ENCODE data around the gene CCDC59. TPM values are rescaled to one million over a fixed set of nuclear protein-coding genes. Genes with fewer than 3 reads are reported as not detected.
"Not testable (repeated sequence)": the region's sequence is repeated elsewhere in the genome, so short reads cannot be mapped to it uniquely, and the experiment has no call there.

Gene CCDC59
- total RNA-seq, 3 donors from 2014 or later, result 53.7 to 95.9 (median 64.5) TPM

- H3K4me1 ChIP-seq, result peaks cover 0 to 5% of the 10 kb centered on the region in 2 donors
- DNase-seq (ENCODE audit: low spot score in 2 of 2), result no peak
- H3K4me3 ChIP-seq, result no peak overlapping the region
- no peak overlapping the region for H3K27ac ChIP-seq
- H3K36me3 ChIP-seq, result no peaks in the 10 kb centered on the region
- no peaks in the 10 kb centered on the region for H3K27me3 ChIP-seq
- TF ChIP-seq CTCF (IDR thresholded peaks at IDR 0.05), result no peak
- no peak for TF ChIP-seq POLR2A (IDR thresholded peaks at IDR 0.05)
- TF ChIP-seq POLR2AphosphoS5 (IDR thresholded peaks at IDR 0.05), result no peak
- H3K9me3 ChIP-seq, result no peaks in the 10 kb centered on the region
- intact Hi-C loops (cut with DNase I; ENCODE audit: low total_unique reads), result no loop called here
These were observed 3.3 kb upstream of the CCDC59 start for GRCh38 chr12:82361461-82361915.

DNA sequence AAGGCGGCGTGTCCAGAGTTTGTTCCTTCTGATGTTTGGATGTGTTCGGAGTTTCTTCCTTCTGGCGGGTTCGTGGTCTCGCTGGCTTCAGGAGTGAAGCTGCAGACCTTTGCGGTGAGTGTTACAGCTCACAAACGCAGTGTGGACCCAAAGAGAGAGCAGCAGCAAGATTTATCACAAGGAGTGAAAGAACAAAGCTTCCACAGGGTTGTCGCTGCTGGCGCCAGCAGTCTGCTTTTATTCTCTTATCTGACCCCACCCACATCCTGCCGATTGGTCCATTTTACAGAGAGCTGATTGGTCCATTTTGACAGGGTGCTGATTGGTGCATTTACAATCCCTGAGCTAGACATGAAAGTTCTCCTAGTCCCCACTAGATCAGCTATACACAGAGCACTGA is 2.6 kb upstream of the CCDC59 start:
- not testable (repeated sequence) for H3K4me1 ChIP-seq

DNA sequence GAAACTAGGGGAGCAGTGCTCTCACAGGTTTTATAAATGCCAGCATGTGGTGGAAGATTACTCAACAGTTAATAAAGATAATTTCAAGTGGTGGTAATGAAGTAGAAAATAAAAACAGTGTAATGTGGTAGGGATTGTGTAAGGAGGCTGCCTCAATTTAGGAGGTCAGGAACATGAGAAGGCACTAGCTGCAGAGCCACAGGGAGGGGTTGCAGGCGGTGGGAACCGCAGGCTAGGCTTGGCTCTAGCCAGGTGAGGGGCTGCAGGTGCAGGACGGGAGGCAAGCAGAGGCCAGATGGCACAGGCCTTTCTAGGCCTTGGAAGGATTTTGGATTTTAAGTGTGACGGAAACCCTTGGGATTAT is 910 bp upstream of the CCDC59 start:
- Histone ChIP-seq H3K27ac (peak overlapping the region; percentile 97), H3K4me1 (peaks cover 0 to 9% of the 10 kb centered on the region in 2 donors), H3K9me3 (no peaks in the 10 kb centered on the region), H3K27me3 (no peaks in the 10 kb centered on the region), H3K4me3 (peak overlapping the region; percentile 82 to 94 (median 84)), H3K36me3 (no peaks in the 10 kb centered on the region)
- intact Hi-C loops (cut with DNase I; ENCODE audit: low total_unique reads), result loop anchor here (5.0 kb wide), 1 partner anchor 292 kb away; no protein-coding TSS in a partner anchor
- DNase-seq (ENCODE audit: low spot score in 2 of 2), result no peak
- TF ChIP-seq POLR2A (IDR thresholded peaks at IDR 0.05), result no peak
- TF ChIP-seq POLR2AphosphoS5 (IDR thresholded peaks at IDR 0.05), result no peak
- TF ChIP-seq CTCF (IDR thresholded peaks at IDR 0.05), result no peak

More for the DNA sequence above, 2.6 kb upstream of the CCDC59 start:
- H3K4me3 ChIP-seq; H3K9me3 ChIP-seq; intact Hi-C loops (cut with DNase I; ENCODE audit: low total_unique reads); H3K36me3 ChIP-seq; DNase-seq (ENCODE audit: low spot score in 2 of 2); H3K27ac ChIP-seq; H3K27me3 ChIP-seq: not testable (repeated sequence)

- Histone ChIP-seq H3K27me3 (no peaks in the 10 kb centered on the region), H3K4me1 (peaks cover 0 to 9% of the 10 kb centered on the region in 2 donors), H3K27ac (peak overlapping the region; percentile 97), H3K36me3 (no peaks in the 10 kb centered on the region), H3K4me3 (peak overlapping the region; percentile 82 to 94 (median 84)), H3K9me3 (no peaks in the 10 kb centered on the region)
- TF ChIP-seq CTCF (IDR thresholded peaks at IDR 0.05) (no peak), POLR2A (IDR thresholded peaks at IDR 0.05) (no peak), POLR2AphosphoS5 (IDR thresholded peaks at IDR 0.05) (no peak)
- DNase-seq (ENCODE audit: low spot score in 2 of 2), result no peak
- intact Hi-C loops (cut with DNase I; ENCODE audit: low total_unique reads), result loop anchor here (5.0 kb wide), 1 partner anchor 291 kb away; no protein-coding TSS in a partner anchor
These were observed 365 bp downstream of the CCDC59 start for GRCh38 chr12:82357845-82358199.

DNA sequence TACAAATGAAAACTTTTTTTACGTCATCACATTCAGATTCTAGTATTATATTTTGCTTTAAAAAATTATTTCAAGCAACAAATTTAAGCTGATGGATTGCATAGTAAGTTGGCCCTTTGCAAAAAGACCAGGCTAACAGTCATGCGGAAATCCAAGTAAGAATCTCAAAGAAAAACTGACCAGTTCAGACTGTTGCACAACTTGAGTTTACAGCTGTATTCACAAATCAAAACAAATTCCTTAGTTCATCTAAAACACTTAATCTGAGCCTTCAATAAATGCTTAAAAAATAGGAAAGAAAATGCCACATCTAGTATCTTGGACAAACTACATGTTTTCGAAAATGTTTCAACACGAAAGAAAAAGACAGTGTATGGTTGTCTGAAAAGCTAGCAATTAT is 847 bp downstream of the CCDC59 start:
- Histone ChIP-seq H3K36me3 (no peaks in the 10 kb centered on the region), H3K27me3 (no peaks in the 10 kb centered on the region), H3K4me1 (peaks cover 0 to 9% of the 10 kb centered on the region in 2 donors), H3K4me3 (peak overlapping the region; percentile 82 to 94 (median 84)), H3K9me3 (no peaks in the 10 kb centered on the region), H3K27ac (peak overlapping the region in 1 of 2 donors; percentile 97)
- no peak for DNase-seq (ENCODE audit: low spot score in 2 of 2)
- TF ChIP-seq POLR2AphosphoS5 (IDR thresholded peaks at IDR 0.05) (no peak), CTCF (IDR thresholded peaks at IDR 0.05) (no peak)
- intact Hi-C loops (cut with DNase I; ENCODE audit: low total_unique reads), result loop anchor here (5.0 kb wide), 1 partner anchor 290 kb away; no protein-coding TSS in a partner anchor

GRCh38 chr12:82351390-82351789 is 6.8 kb downstream of the CCDC59 start:
- Histone ChIP-seq H3K9me3 (no peaks in the 10 kb centered on the region), H3K27me3 (no peaks in the 10 kb centered on the region), H3K27ac (no peak overlapping the region), H3K4me3 (no peak overlapping the region), H3K4me1 (peaks cover 0 to 3% of the 10 kb centered on the region in 2 donors), H3K36me3 (no peaks in the 10 kb centered on the region)
- intact Hi-C loops (cut with DNase I; ENCODE audit: low total_unique reads), result no loop called here
- TF ChIP-seq POLR2AphosphoS5 (IDR thresholded peaks at IDR 0.05), result no peak
- no peak for TF ChIP-seq POLR2A (IDR thresholded peaks at IDR 0.05)
- no peak for TF ChIP-seq CTCF (IDR thresholded peaks at IDR 0.05)
- no peak for DNase-seq (ENCODE audit: low spot score in 2 of 2)

Measured in breast epithelium (tissue), 4 donors.